Measurements from ENCODE around the gene DNAH2. TPM values are rescaled to one million over a fixed set of nuclear protein-coding genes. Genes with fewer than 3 reads are reported as not detected.

The DNAH2 gene
- total RNA-seq, 1 donor from 2014 or later: 0.72 TPM

DNA sequence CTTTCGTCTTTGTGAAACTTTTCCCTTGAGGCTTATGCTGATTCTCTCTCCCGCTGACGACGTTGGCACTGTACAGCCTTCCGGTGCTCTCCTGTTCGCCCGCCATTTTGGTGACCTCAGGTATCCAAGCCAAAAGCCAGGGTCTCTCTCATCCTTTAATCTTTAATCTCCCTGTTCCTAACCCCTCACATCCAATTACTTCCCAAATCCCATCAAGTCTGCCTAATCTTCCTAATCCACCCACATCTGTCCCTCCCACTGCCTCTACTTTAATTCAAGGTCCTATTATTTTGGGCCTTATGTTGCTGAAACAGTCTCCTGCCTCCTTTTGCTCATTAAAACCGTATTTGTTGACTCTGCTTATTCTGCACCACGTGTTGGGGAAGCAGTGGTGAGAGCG is 22.0 kb upstream of the DNAH2 start:
- Mint-ChIP-seq H3K27ac (ENCODE audit: unreplicated experiment) (no peak overlapping the region), H3K27me3 (ENCODE audit: unreplicated experiment) (peaks cover 1% of the 10 kb centered on the region), H3K9me3 (ENCODE audit: unreplicated experiment) (no peaks in the 10 kb centered on the region), H3K4me1 (ENCODE audit: unreplicated experiment) (no peaks in the 10 kb centered on the region), H3K36me3 (ENCODE audit: low read depth, unreplicated experiment) (peaks cover 10% of the 10 kb centered on the region), H3K4me3 (ENCODE audit: unreplicated experiment) (no peak overlapping the region)
- TF ChIP-seq, protein P1, sequence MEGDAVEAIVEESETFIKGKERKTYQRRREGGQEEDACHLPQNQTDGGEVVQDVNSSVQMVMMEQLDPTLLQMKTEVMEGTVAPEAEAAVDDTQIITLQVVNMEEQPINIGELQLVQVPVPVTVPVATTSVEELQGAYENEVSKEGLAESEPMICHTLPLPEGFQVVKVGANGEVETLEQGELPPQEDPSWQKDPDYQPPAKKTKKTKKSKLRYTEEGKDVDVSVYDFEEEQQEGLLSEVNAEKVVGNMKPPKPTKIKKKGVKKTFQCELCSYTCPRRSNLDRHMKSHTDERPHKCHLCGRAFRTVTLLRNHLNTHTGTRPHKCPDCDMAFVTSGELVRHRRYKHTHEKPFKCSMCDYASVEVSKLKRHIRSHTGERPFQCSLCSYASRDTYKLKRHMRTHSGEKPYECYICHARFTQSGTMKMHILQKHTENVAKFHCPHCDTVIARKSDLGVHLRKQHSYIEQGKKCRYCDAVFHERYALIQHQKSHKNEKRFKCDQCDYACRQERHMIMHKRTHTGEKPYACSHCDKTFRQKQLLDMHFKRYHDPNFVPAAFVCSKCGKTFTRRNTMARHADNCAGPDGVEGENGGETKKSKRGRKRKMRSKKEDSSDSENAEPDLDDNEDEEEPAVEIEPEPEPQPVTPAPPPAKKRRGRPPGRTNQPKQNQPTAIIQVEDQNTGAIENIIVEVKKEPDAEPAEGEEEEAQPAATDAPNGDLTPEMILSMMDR (IDR thresholded peaks at IDR 0.05; ENCODE audit: unreplicated experiment): no peak
- no peak for DNase-seq (ENCODE audit: low spot score)

DNA sequence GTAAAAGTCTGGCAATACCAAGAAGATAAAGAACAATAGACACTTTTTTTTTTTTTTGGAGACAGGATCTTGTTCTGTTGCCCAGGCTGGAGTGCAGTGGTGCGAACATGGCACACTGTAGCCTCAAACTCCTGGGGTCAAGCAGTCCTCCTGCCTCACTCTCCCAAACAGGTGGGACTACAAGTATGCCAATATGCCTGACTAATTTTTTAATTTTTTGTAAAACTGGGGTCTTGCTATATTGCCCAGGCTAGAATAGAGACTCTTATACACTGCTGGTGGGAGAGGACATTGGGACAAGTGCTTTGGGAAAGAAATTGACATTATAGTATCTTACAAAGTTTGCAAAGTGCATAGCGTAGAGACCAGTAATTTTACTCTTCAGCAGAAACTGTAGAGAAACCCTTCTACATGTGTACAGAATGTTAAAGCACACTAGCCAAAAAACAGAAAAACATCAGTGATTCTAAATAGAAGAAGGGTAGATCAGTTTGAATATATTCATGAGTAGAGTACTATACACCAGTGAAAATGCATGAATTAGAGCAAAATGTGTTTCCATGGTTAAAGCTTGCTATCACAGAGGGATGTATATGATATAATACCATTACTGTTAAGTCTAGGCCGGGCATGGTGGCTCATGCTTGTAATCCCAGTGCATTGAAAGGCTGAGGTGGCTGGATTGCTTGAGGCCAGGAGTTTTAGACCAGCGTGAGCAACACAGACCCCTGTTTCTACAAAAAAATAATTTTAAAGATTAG is 19.5 kb upstream of the DNAH2 start:
- Mint-ChIP-seq H3K36me3 (ENCODE audit: low read depth, unreplicated experiment) (peaks cover 8% of the 10 kb centered on the region), H3K27me3 (ENCODE audit: unreplicated experiment) (peaks cover 6% of the 10 kb centered on the region), H3K4me3 (ENCODE audit: unreplicated experiment) (no peak overlapping the region), H3K9me3 (ENCODE audit: unreplicated experiment) (no peaks in the 10 kb centered on the region), H3K4me1 (ENCODE audit: unreplicated experiment) (no peaks in the 10 kb centered on the region), H3K27ac (ENCODE audit: unreplicated experiment) (no peak overlapping the region)
- no peak for DNase-seq (ENCODE audit: low spot score)
- TF ChIP-seq, protein P1 (IDR thresholded peaks at IDR 0.05; ENCODE audit: unreplicated experiment): no peak

DNA sequence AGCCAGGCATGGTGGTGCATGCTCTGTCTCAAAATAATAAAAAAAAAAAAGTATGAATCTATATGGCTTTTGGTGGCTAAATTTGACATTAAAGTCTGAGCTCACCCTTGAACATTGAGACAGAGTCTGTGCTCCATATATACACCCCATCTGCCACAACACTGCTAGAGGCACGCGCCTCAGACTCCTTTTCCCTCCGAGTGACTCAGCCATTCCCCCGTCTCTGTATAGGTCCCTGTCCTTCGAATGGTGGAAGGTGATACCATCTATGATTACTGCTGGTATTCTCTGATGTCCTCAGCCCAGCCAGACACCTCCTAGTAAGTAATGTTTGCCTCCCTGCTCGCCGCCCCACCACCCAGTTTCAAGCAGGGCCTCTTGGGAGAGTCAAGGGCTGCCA is 17.0 kb upstream of the DNAH2 start:
- TF ChIP-seq, protein P1 (IDR thresholded peaks at IDR 0.05; ENCODE audit: unreplicated experiment): no peak
- no peak overlapping the region for H3K27ac Mint-ChIP-seq (ENCODE audit: unreplicated experiment)
- no peak for DNase-seq (ENCODE audit: low spot score)
- peak overlapping the region; percentile 44 for H3K4me3 Mint-ChIP-seq (ENCODE audit: unreplicated experiment)
- peaks cover 15% of the 10 kb centered on the region for H3K4me1 Mint-ChIP-seq (ENCODE audit: unreplicated experiment)
- H3K27me3 Mint-ChIP-seq (ENCODE audit: unreplicated experiment): peaks cover 14% of the 10 kb centered on the region
- peaks cover 5% of the 10 kb centered on the region for H3K36me3 Mint-ChIP-seq (ENCODE audit: low read depth, unreplicated experiment)
- no peaks in the 10 kb centered on the region for H3K9me3 Mint-ChIP-seq (ENCODE audit: unreplicated experiment)

DNA sequence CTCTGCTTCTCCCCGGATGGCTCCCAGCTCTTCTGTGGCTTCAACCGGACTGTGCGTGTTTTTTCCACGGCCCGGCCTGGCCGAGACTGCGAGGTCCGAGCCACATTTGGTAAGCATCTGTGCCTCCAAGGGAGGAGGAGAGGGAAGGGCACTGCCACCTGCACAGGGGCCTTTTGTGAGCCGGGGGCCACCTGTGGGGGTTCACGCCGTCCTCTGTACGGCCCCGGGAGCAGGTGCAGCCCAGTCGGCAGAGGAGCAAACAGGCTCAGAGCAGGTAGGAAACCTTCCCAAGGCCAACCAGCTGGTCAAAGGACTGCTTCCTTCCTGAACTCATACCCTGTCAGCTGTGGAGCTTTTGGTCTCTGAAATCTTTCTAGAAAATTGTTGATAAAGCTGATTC is 15.9 kb upstream of the DNAH2 start:
- Mint-ChIP-seq H3K9me3 (ENCODE audit: unreplicated experiment) (no peaks in the 10 kb centered on the region), H3K4me1 (ENCODE audit: unreplicated experiment) (peaks cover 25% of the 10 kb centered on the region)
- TF ChIP-seq, protein P1 (IDR thresholded peaks at IDR 0.05; ENCODE audit: unreplicated experiment): no peak

DNA sequence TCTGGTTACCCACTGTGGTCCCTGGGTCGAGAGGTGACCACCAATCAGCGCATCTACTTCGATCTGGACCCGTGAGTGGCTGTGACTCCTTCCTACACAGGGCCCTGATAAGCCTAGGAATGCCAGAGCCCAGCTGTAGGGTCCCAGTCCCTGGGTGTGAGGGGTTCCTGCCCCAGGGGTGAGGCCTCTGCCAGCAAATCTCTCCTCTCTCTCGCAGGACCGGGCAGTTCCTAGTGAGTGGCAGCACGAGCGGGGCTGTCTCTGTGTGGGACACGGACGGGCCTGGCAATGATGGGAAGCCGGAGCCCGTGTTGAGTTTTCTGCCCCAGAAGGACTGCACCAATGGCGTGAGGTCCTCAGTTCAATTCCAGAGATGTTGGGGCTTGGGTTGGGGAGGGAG is 14.8 kb upstream of the DNAH2 start:
- Mint-ChIP-seq H3K4me3 (ENCODE audit: unreplicated experiment) (peak overlapping the region; percentile 89), H3K36me3 (ENCODE audit: low read depth, unreplicated experiment) (no peaks in the 10 kb centered on the region), H3K4me1 (ENCODE audit: unreplicated experiment) (peaks cover 35% of the 10 kb centered on the region), H3K27me3 (ENCODE audit: unreplicated experiment) (peaks cover 17% of the 10 kb centered on the region), H3K9me3 (ENCODE audit: unreplicated experiment) (no peaks in the 10 kb centered on the region), H3K27ac (ENCODE audit: unreplicated experiment) (peak overlapping the region; percentile 89)
- no peak for DNase-seq (ENCODE audit: low spot score)
- TF ChIP-seq, protein P1 (IDR thresholded peaks at IDR 0.05; ENCODE audit: unreplicated experiment): no peak

More for the DNA sequence above, 15.9 kb upstream of the DNAH2 start:
- no peak for DNase-seq (ENCODE audit: low spot score)
- H3K36me3 Mint-ChIP-seq (ENCODE audit: low read depth, unreplicated experiment): no peaks in the 10 kb centered on the region
- H3K4me3 Mint-ChIP-seq (ENCODE audit: unreplicated experiment): no peak overlapping the region
- H3K27me3 Mint-ChIP-seq (ENCODE audit: unreplicated experiment): peaks cover 17% of the 10 kb centered on the region
- peak overlapping the region; percentile 64 for H3K27ac Mint-ChIP-seq (ENCODE audit: unreplicated experiment)

Measured in endothelial cell (in vitro differentiated cells).